Prostate gland (tissue), 2 donors: Measurements from ENCODE around the gene CAPZB. TPM values are rescaled to one million over a fixed set of nuclear protein-coding genes. Genes with fewer than 3 reads are reported as not detected.

Experiments
- DNase-seq: peaks from one replicate; pipeline ENCODE4 v3.0.0-alpha.2; 2019; ENCODE audit warnings: low spot score
- H3K27ac ChIP-seq, 2 donors: fragments of 200-600 bp; sonication (generic); 2 replicates each; pipeline ENCODE4 v1.5.1; 2017 to 2019
- H3K27me3 ChIP-seq: fragments of 200-600 bp; sonication (generic); replicated peaks from 2 replicates; pipeline ENCODE4 v1.5.1; 2019; ENCODE audit not compliant: insufficient read depth
- H3K36me3 ChIP-seq, 2 donors: fragments of 200-600 bp; sonication (generic); 1 replicate in 1 of 2; 2 replicates in 1 of 2; pipeline versions ENCODE4 v1.5.1 to v1.8.1; 2017 to 2019
- H3K4me1 ChIP-seq: fragments of 200-600 bp; sonication (generic); replicated peaks from 2 replicates; pipeline ENCODE4 v1.5.1; 2019
- H3K4me3 ChIP-seq, 2 donors: fragments of 200-600 bp; sonication (generic); 2 replicates each; pipeline ENCODE4 v1.5.1; 2017 to 2019
- H3K9me3 ChIP-seq: fragments of 200-600 bp; sonication (generic); 2 replicates; pipeline ENCODE4 v1.5.1; 2017
- POLR2A ChIP-seq: fragments of 450-650 bp; IDR thresholded peaks from one replicate; pipeline ENCODE4 v1.6.1; 2016; ENCODE audit warnings: antibody characterized with exemption, mild to moderate bottlenecking
- POLR2AphosphoS5 ChIP-seq: sonication (generic); formaldehyde crosslinking; IDR thresholded peaks from one replicate; pipeline ENCODE4 v1.6.1; 2017; ENCODE audit warnings: antibody characterized with exemption
- WGBS: methylation state at CpG from one replicate; pipeline ENCODE4 v1.1.5; 2018; 5-methylcytosine and 5-hydroxymethylcytosine counted together
- intact Hi-C: fragments of 100-400 bp; cut with DNase I; formaldehyde crosslinking; loops from one replicate; pipeline ENCODE4 v1.14.2; 2022
- total RNA-seq, 2 donors: library from RNA; depleted of rRNA; stranded (reverse); fragments of >200 nt; gene quantifications; one replicate each; pipeline ENCODE4 v1.1.0, GENCODE V29; 2016
- TF ChIP-seq, protein P1 (sequence below), 4 experiments: fragments of 200-600 bp in 2 of 4; fragments of 450-650 bp in 2 of 4; sonication (generic) in 2 of 4; IDR thresholded peaks; 1 replicate in 3 of 4; 2 replicates in 1 of 4; pipeline ENCODE4 v1.5.1; 2016 to 2019; ENCODE audit warnings: antibody characterized with exemption in 4 of 4, mild to moderate bottlenecking in 2 of 4, moderate library complexity in 2 of 4

CAPZB gene
- total RNA-seq, 2 donors from 2014 or later, result 139 to 150 TPM

GRCh38 chr1:19425646-19426239, 59.6 kb downstream of the CAPZB start:
- no peak for DNase-seq
- WGBS, result 64% methylated on average over 6 of the region's 6 CpGs
- no peak overlapping the region for H3K4me3 ChIP-seq
- TF ChIP-seq, protein P1, sequence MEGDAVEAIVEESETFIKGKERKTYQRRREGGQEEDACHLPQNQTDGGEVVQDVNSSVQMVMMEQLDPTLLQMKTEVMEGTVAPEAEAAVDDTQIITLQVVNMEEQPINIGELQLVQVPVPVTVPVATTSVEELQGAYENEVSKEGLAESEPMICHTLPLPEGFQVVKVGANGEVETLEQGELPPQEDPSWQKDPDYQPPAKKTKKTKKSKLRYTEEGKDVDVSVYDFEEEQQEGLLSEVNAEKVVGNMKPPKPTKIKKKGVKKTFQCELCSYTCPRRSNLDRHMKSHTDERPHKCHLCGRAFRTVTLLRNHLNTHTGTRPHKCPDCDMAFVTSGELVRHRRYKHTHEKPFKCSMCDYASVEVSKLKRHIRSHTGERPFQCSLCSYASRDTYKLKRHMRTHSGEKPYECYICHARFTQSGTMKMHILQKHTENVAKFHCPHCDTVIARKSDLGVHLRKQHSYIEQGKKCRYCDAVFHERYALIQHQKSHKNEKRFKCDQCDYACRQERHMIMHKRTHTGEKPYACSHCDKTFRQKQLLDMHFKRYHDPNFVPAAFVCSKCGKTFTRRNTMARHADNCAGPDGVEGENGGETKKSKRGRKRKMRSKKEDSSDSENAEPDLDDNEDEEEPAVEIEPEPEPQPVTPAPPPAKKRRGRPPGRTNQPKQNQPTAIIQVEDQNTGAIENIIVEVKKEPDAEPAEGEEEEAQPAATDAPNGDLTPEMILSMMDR (IDR thresholded peaks at IDR 0.05), result no peak
- no peak for TF ChIP-seq POLR2A
- TF ChIP-seq POLR2AphosphoS5, result no peak
- peaks cover 40% of the 10 kb centered on the region for H3K4me1 ChIP-seq
- intact Hi-C loops, result no loop called here
- no peaks in the 10 kb centered on the region for H3K27me3 ChIP-seq
- peak overlapping the region; percentile 83 to 96 for H3K27ac ChIP-seq
- no peaks in the 10 kb centered on the region for H3K9me3 ChIP-seq
- no peaks in the 10 kb centered on the region for H3K36me3 ChIP-seq

DNA sequence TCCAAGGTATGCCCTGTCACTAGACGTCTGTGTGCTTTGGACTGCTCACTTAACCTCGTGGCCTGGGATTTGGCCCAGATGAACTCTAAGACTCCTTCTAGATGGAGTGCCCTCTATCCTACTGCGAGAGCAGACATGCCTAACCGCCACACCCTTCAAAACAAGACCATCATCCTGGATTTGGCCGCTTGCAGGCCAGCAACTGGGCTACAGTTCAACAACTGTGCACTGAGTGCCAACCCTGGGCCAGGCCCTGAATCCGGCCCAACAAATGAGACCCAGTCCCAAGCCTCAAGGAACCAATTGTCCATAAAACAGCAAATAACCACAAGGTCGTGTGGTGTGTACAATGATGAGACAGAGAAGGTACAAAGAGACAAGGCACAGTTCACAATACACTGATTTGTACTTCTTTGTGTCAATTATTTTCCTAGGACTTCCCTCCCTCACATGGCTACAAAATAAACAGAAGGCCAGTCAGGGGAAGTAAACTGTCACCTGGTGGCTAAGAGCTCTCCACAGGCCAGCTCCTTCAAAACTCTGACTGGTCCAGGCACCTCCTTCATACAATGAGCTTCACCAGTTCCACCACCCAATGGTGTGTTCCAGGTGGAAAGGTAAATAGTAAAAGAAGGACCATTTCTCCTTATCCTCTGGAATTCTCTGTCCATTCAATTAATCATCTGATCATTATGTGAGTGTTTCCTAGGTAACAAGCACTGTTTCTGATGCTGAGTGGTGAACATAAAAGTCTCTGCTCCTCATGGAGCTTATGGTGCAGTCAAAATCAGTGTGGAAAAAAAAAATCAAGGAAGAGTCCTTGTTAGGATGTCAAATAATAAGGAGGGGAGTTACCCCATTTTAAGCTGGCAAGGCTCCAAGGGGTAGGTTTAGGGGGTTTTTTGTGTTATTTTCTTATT, 60.4 kb downstream of the CAPZB start:
- DNase-seq, result peak; percentile 55
- H3K4me3 ChIP-seq, result no peak overlapping the region
- TF ChIP-seq, protein P1 (IDR thresholded peaks at IDR 0.05), result peak in 1 of 4 experiments; percentile 18
- TF ChIP-seq POLR2AphosphoS5 (peak; percentile 71), POLR2A (no peak)
- peak overlapping the region; percentile 83 to 96 for H3K27ac ChIP-seq
- peaks cover 34% of the 10 kb centered on the region for H3K4me1 ChIP-seq
- no peaks in the 10 kb centered on the region for H3K36me3 ChIP-seq
- no peaks in the 10 kb centered on the region for H3K9me3 ChIP-seq
- no peaks in the 10 kb centered on the region for H3K27me3 ChIP-seq
- 30% methylated on average over 7 of the region's 7 CpGs for WGBS
- intact Hi-C loops, result no loop called here

DNA sequence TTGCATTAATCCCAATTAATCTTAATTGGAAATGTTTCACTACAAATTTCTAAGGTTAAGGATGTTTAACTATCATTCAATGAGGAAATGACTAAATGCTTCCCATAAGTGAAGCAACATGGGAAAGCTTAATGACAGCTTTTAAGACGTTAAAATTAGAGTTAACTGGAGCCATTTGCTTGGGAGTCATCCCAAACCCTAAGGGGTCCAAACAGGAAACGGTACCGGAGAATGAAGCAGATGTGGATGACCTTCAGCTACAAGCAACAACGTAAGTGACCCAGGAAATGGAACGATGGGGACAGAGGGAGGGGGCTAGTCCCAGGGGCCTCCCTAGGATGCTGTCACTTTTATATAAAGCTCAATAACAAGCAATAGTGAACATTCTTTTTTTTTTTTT, 62.2 kb downstream of the CAPZB start:
- intact Hi-C loops, result no loop called here
- Histone ChIP-seq H3K4me3 (no peak overlapping the region), H3K36me3 (no peaks in the 10 kb centered on the region), H3K9me3 (no peaks in the 10 kb centered on the region), H3K27me3 (no peaks in the 10 kb centered on the region), H3K27ac (peak overlapping the region; percentile 83 to 96), H3K4me1 (peaks cover 31% of the 10 kb centered on the region)
- TF ChIP-seq POLR2AphosphoS5 (no peak), POLR2A (no peak)
- TF ChIP-seq, protein P1 (IDR thresholded peaks at IDR 0.05), result no peak
- 46% methylated on average over 5 of the region's 5 CpGs for WGBS
- DNase-seq, result no peak

- no peaks in the 10 kb centered on the region for H3K27me3 ChIP-seq
- no peaks in the 10 kb centered on the region for H3K36me3 ChIP-seq
- peaks cover 18% of the 10 kb centered on the region for H3K4me1 ChIP-seq
- intact Hi-C loops, result no loop called here
- no peak for DNase-seq
- peak overlapping the region; percentile 62 to 96 for H3K27ac ChIP-seq
- no peak overlapping the region for H3K4me3 ChIP-seq
- WGBS, result 22% methylated on average over 4 of the region's 4 CpGs
- H3K9me3 ChIP-seq, result no peaks in the 10 kb centered on the region
- TF ChIP-seq POLR2A (no peak), POLR2AphosphoS5 (no peak)
- TF ChIP-seq, protein P1 (IDR thresholded peaks at IDR 0.05), result no peak
Observed at GRCh38 chr1:19421365-19421764, 64.0 kb downstream of the CAPZB start.
